AG20443 (cell line): ENCODE measurements around the gene ZNF213.

Experiments used
- DNase-seq: peaks from one replicate; pipeline ENCODE4 v3.0.0; 2012; ENCODE audit warnings: low spot score, mixed read lengths

Gene ZNF213

GRCh38 chr16:3101018-3101840 lies 33.6 kb upstream of the ZNF213 start:
- peak; percentile 50 for DNase-seq

- no peak for DNase-seq
Measured at GRCh38 chr16:3101841-3102470, 32.9 kb upstream of the ZNF213 start.

- peak; percentile 98 for DNase-seq
Measured at GRCh38 chr16:3106205-3106928, 28.5 kb upstream of the ZNF213 start.

GRCh38 chr16:3112058-3112880 lies 22.6 kb upstream of the ZNF213 start, which contains the start of gene ZNF205:
TSS of gene ZNF205 (plus strand) at chr16:3112586. CDS start at chr16:3113431, 845 bp downstream.
- peak; percentile 92 for DNase-seq

GRCh38 chr16:3112881-3113574 lies 21.8 kb upstream of the ZNF213 start:
- DNase-seq, result peak; percentile 13

- no peak for DNase-seq
Measured at GRCh38 chr16:3113765-3114479, 20.9 kb upstream of the ZNF213 start.

- no peak for DNase-seq
Measured at GRCh38 chr16:3115003-3115402, 19.8 kb upstream of the ZNF213 start.

GRCh38 chr16:3115561-3115960 lies 19.3 kb upstream of the ZNF213 start:
- no peak for DNase-seq

GRCh38 chr16:3118204-3118790 lies 16.5 kb upstream of the ZNF213 start:
- DNase-seq, result no peak

- no peak for DNase-seq
Measured at GRCh38 chr16:3118846-3119245, 16.0 kb upstream of the ZNF213 start.

- no peak for DNase-seq
Measured at GRCh38 chr16:3119286-3119685, 15.5 kb upstream of the ZNF213 start.

- no peak for DNase-seq
Measured at GRCh38 chr16:3119701-3120408, 15.0 kb upstream of the ZNF213 start.

GRCh38 chr16:3120435-3120834 lies 14.4 kb upstream of the ZNF213 start:
- no peak for DNase-seq

- no peak for DNase-seq
Measured at GRCh38 chr16:3121851-3122467, 12.9 kb upstream of the ZNF213 start.

- no peak for DNase-seq
Measured at GRCh38 chr16:3122926-3123570, 11.8 kb upstream of the ZNF213 start.

- DNase-seq, result peak; percentile 96
Measured at GRCh38 chr16:3123986-3124886, 10.6 kb upstream of the ZNF213 start.

- no peak for DNase-seq
Measured at GRCh38 chr16:3127745-3128144, 7.1 kb upstream of the ZNF213 start.
